ENCODE measurements around the gene LILRB2.

GRCh38 chr19:54257116-54257480 is 23.8 kb downstream of the LILRB2 start, which contains the start of gene LILRB5:
- TF ChIP-seq NANOG (IDR thresholded peaks at IDR 0.05; ENCODE audit: borderline replicate concordance): no peak
- no peak for TF ChIP-seq CTCF (conservative IDR thresholded peaks at IDR 0.05; ENCODE audit: low read depth in 2 of 2)
- TF ChIP-seq POLR2AphosphoS5 (IDR thresholded peaks at IDR 0.05; ENCODE audit: low read depth): no peak
- TF ChIP-seq EZH2phosphoT487 (IDR thresholded peaks at IDR 0.05; ENCODE audit: unreplicated experiment): no peak
- no peak for TF ChIP-seq ZNF331 (CRISPR knock-in tag; IDR thresholded peaks at IDR 0.05; ENCODE audit: low read depth)
- TF ChIP-seq EZH2 (IDR thresholded peaks at IDR 0.05; ENCODE audit: low read depth, unreplicated experiment): no peak
- TF ChIP-seq CREB1 (CRISPR knock-in tag; IDR thresholded peaks at IDR 0.05; ENCODE audit: low read depth): no peak
- TF ChIP-seq JUNB (IDR thresholded peaks at IDR 0.05; ENCODE audit: unreplicated experiment): no peak
- TF ChIP-seq REST (IDR thresholded peaks at IDR 0.05; ENCODE audit: unreplicated experiment): no peak
- no peak for TF ChIP-seq ZNF462 (CRISPR knock-in tag; IDR thresholded peaks at IDR 0.05)
- no peak for TF ChIP-seq STAT1 (IDR thresholded peaks at IDR 0.05; ENCODE audit: unreplicated experiment)
- TF ChIP-seq ETS1 (IDR thresholded peaks at IDR 0.05): no peak
- no peak for TF ChIP-seq ZNF114 (CRISPR knock-in tag; IDR thresholded peaks at IDR 0.05)

All from GM23338 (cell line).